Measurements from ENCODE around the gene CSGALNACT2. TPM values are rescaled to one million over a fixed set of nuclear protein-coding genes. Genes with fewer than 3 reads are reported as not detected.
"Not testable (repeated sequence)": the region's sequence is repeated elsewhere in the genome, so short reads cannot be mapped to it uniquely, and the experiment has no call there.

Gene CSGALNACT2
- total RNA-seq, 2 experiments from 2014 or later = 36.2 to 41.0 TPM

GRCh38 chr10:43145311-43145710, 7.1 kb downstream of the CSGALNACT2 start:
- ChIA-PET POLR2A (no interaction called here), CTCF (no interaction called here)
- H3K27me3 Mint-ChIP-seq = no peaks in the 10 kb centered on the region
- no peak for DNase-seq
- peaks cover 54% of the 10 kb centered on the region for H3K36me3 Mint-ChIP-seq (ENCODE audit: low read depth)
- peaks cover 68% of the 10 kb centered on the region for H3K4me1 Mint-ChIP-seq
- peaks cover 16% of the 10 kb centered on the region for H3K9me3 Mint-ChIP-seq
- H3K27ac Mint-ChIP-seq = no peak overlapping the region
- no peak overlapping the region for H3K4me3 Mint-ChIP-seq

GRCh38 chr10:43145936-43146335, 7.7 kb downstream of the CSGALNACT2 start:
- peaks cover 55% of the 10 kb centered on the region for H3K36me3 Mint-ChIP-seq (ENCODE audit: low read depth)
- POLR2A ChIA-PET, DNase-seq, H3K27me3 Mint-ChIP-seq, H3K27ac Mint-ChIP-seq, H3K4me3 Mint-ChIP-seq: not testable (repeated sequence)
- H3K4me1 Mint-ChIP-seq = peaks cover 68% of the 10 kb centered on the region
- peaks cover 17% of the 10 kb centered on the region for H3K9me3 Mint-ChIP-seq
- CTCF ChIA-PET = interaction anchor here (0.6 kb wide), 2 partner anchors 147 to 1741 kb away, joined by 3 to 4 read pairs; no protein-coding TSS in a partner anchor

- H3K4me3 Mint-ChIP-seq = no peak overlapping the region
- peaks cover 17% of the 10 kb centered on the region for H3K9me3 Mint-ChIP-seq
- peaks cover 38% of the 10 kb centered on the region for H3K36me3 Mint-ChIP-seq (ENCODE audit: low read depth)
- POLR2A ChIA-PET = no interaction called here
- CTCF ChIA-PET = interaction anchor here (0.6 to 1.6 kb wide), 4 partner anchors 11 to 21 kb away, joined by 3 to 4 read pairs (median 3); no protein-coding TSS in a partner anchor
- peaks cover 45% of the 10 kb centered on the region for H3K4me1 Mint-ChIP-seq
- H3K27ac Mint-ChIP-seq = no peak overlapping the region
- H3K27me3 Mint-ChIP-seq = no peaks in the 10 kb centered on the region
- DNase-seq = no peak
Measured at GRCh38 chr10:43151371-43151770, 13.1 kb downstream of the CSGALNACT2 start.

- H3K27ac Mint-ChIP-seq = no peak overlapping the region
- DNase-seq = no peak
- H3K4me3 Mint-ChIP-seq = no peak overlapping the region
- CTCF ChIA-PET = interaction anchor here (1.1 to 1.3 kb wide), 3 partner anchors 14 to 33 kb away, joined by 4 to 5 read pairs (median 4); no protein-coding TSS in a partner anchor
- no peaks in the 10 kb centered on the region for H3K27me3 Mint-ChIP-seq
- H3K36me3 Mint-ChIP-seq (ENCODE audit: low read depth) = peaks cover 30% of the 10 kb centered on the region
- POLR2A ChIA-PET = no interaction called here
- peaks cover 46% of the 10 kb centered on the region for H3K4me1 Mint-ChIP-seq
- peaks cover 4% of the 10 kb centered on the region for H3K9me3 Mint-ChIP-seq
Measured at GRCh38 chr10:43153901-43154300, 15.7 kb downstream of the CSGALNACT2 start.

- peaks cover 48% of the 10 kb centered on the region for H3K4me1 Mint-ChIP-seq
- CTCF ChIA-PET = interaction anchor here (0.7 kb wide), 1 partner anchor 238 kb away, joined by 3 read pairs; no protein-coding TSS in a partner anchor
Measured at GRCh38 chr10:43155221-43155620, 17.0 kb downstream of the CSGALNACT2 start.

GRCh38 chr10:43155741-43156140, 17.5 kb downstream of the CSGALNACT2 start:
- ChIA-PET CTCF (no interaction called here), POLR2A (no interaction called here)
- Mint-ChIP-seq H3K27ac (no peak overlapping the region), H3K27me3 (no peaks in the 10 kb centered on the region), H3K4me3 (no peak overlapping the region), H3K9me3 (no peaks in the 10 kb centered on the region), H3K36me3 (ENCODE audit: low read depth) (peaks cover 26% of the 10 kb centered on the region), H3K4me1 (peaks cover 46% of the 10 kb centered on the region)
- no peak for DNase-seq

More at GRCh38 chr10:43155221-43155620, 17.0 kb downstream of the CSGALNACT2 start:
- no peak for DNase-seq
- no peak overlapping the region for H3K27ac Mint-ChIP-seq
- H3K27me3 Mint-ChIP-seq = no peaks in the 10 kb centered on the region
- no peak overlapping the region for H3K4me3 Mint-ChIP-seq
- POLR2A ChIA-PET = no interaction called here
- H3K36me3 Mint-ChIP-seq (ENCODE audit: low read depth) = peaks cover 30% of the 10 kb centered on the region
- peaks cover 2% of the 10 kb centered on the region for H3K9me3 Mint-ChIP-seq

GRCh38 chr10:43156590-43157341, 18.5 kb downstream of the CSGALNACT2 start:
- peaks cover 47% of the 10 kb centered on the region for H3K4me1 Mint-ChIP-seq
- POLR2A ChIA-PET = no interaction called here
- CTCF ChIA-PET = no interaction called here

GRCh38 chr10:43158636-43159035, 20.4 kb downstream of the CSGALNACT2 start:
- no peaks in the 10 kb centered on the region for H3K27me3 Mint-ChIP-seq
- H3K36me3 Mint-ChIP-seq (ENCODE audit: low read depth) = peaks cover 46% of the 10 kb centered on the region
- POLR2A ChIA-PET = no interaction called here

More at GRCh38 chr10:43156590-43157341, 18.5 kb downstream of the CSGALNACT2 start:
- no peak for DNase-seq
- no peak overlapping the region for H3K27ac Mint-ChIP-seq
- no peaks in the 10 kb centered on the region for H3K27me3 Mint-ChIP-seq
- H3K4me3 Mint-ChIP-seq = no peak overlapping the region
- no peaks in the 10 kb centered on the region for H3K9me3 Mint-ChIP-seq
- H3K36me3 Mint-ChIP-seq (ENCODE audit: low read depth) = peaks cover 34% of the 10 kb centered on the region

GRCh38 chr10:43160046-43160920, 22.0 kb downstream of the CSGALNACT2 start:
- DNase-seq = no peak
- Mint-ChIP-seq H3K4me1 (peaks cover 48% of the 10 kb centered on the region), H3K27ac (no peak overlapping the region), H3K36me3 (ENCODE audit: low read depth) (peaks cover 53% of the 10 kb centered on the region), H3K27me3 (no peaks in the 10 kb centered on the region), H3K9me3 (no peaks in the 10 kb centered on the region), H3K4me3 (no peak overlapping the region)
- POLR2A ChIA-PET = no interaction called here
- CTCF ChIA-PET = interaction anchor here (0.7 kb wide), 1 partner anchor 44 kb away, joined by 3 read pairs; no protein-coding TSS in a partner anchor

More at GRCh38 chr10:43158636-43159035, 20.4 kb downstream of the CSGALNACT2 start:
- DNase-seq = no peak
- no peaks in the 10 kb centered on the region for H3K9me3 Mint-ChIP-seq
- CTCF ChIA-PET = no interaction called here
- peaks cover 52% of the 10 kb centered on the region for H3K4me1 Mint-ChIP-seq
- H3K4me3 Mint-ChIP-seq = no peak overlapping the region
- H3K27ac Mint-ChIP-seq = no peak overlapping the region

GRCh38 chr10:43160921-43161255, 22.6 kb downstream of the CSGALNACT2 start:
- ChIA-PET POLR2A (no interaction called here), CTCF (no interaction called here)
- H3K9me3 Mint-ChIP-seq = no peaks in the 10 kb centered on the region
- DNase-seq = no peak
- peaks cover 47% of the 10 kb centered on the region for H3K4me1 Mint-ChIP-seq
- no peak overlapping the region for H3K4me3 Mint-ChIP-seq
- H3K27me3 Mint-ChIP-seq = no peaks in the 10 kb centered on the region
- H3K27ac Mint-ChIP-seq = no peak overlapping the region
- peaks cover 51% of the 10 kb centered on the region for H3K36me3 Mint-ChIP-seq (ENCODE audit: low read depth)

GRCh38 chr10:43162604-43163003, 24.4 kb downstream of the CSGALNACT2 start:
- ChIA-PET CTCF (interaction anchor here (1.5 kb wide), 1 partner anchor 58 kb away, joined by 3 read pairs; no protein-coding TSS in a partner anchor), POLR2A (no interaction called here)
- Mint-ChIP-seq H3K4me3 (no peak overlapping the region), H3K4me1 (peaks cover 42% of the 10 kb centered on the region), H3K27me3 (no peaks in the 10 kb centered on the region), H3K9me3 (no peaks in the 10 kb centered on the region), H3K27ac (no peak overlapping the region), H3K36me3 (ENCODE audit: low read depth) (peaks cover 50% of the 10 kb centered on the region)
- DNase-seq = no peak

GRCh38 chr10:43166207-43166879, 28.1 kb downstream of the CSGALNACT2 start:
- H3K27ac Mint-ChIP-seq = no peak overlapping the region
- no peak overlapping the region for H3K4me3 Mint-ChIP-seq
- no peaks in the 10 kb centered on the region for H3K9me3 Mint-ChIP-seq
- peaks cover 61% of the 10 kb centered on the region for H3K36me3 Mint-ChIP-seq (ENCODE audit: low read depth)
- ChIA-PET CTCF (no interaction called here), POLR2A (no interaction called here)
- H3K27me3 Mint-ChIP-seq = no peaks in the 10 kb centered on the region
- no peak for DNase-seq
- H3K4me1 Mint-ChIP-seq = peaks cover 27% of the 10 kb centered on the region

Data from activated CD4-positive, alpha-beta T cell treated with anti-CD3 and anti-CD28 coated beads, Interleukin-2, amount 10 ng/mL, durations not matched to agents 7 days and 5 days (primary cell).